Measurements from ENCODE around the gene EIF4E. TPM values are rescaled to one million over a fixed set of nuclear protein-coding genes. Genes with fewer than 3 reads are reported as not detected.
A peak's percentile ranks its signal among the peaks of the same experiment; 100 is the strongest.

EIF4E gene
- total RNA-seq, 2 donors from 2014 or later: 57.2 to 62.8 TPM

DNA sequence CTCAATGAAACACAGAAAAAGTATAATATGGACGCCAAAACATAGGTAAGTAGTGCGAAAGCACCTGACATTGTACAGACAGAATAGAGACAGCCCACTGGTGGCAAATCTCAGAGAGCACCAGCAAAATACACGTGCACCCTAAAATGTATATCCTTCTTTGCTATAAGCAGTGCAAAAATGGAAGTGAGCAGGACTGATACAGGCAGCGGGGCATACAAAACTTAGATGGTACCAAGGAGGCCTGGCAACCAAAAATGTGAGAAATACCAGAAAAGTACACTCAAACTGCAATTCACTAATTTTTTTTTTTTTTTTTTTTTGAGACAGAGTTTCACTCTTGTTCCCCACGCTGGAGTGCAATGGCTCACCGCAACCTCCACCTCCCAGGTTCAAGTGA lies 63.9 kb downstream of the EIF4E start:
- no peaks in the 10 kb centered on the region for H3K9me3 ChIP-seq
- H3K27ac ChIP-seq: no peak overlapping the region
- TF ChIP-seq, protein P1, sequence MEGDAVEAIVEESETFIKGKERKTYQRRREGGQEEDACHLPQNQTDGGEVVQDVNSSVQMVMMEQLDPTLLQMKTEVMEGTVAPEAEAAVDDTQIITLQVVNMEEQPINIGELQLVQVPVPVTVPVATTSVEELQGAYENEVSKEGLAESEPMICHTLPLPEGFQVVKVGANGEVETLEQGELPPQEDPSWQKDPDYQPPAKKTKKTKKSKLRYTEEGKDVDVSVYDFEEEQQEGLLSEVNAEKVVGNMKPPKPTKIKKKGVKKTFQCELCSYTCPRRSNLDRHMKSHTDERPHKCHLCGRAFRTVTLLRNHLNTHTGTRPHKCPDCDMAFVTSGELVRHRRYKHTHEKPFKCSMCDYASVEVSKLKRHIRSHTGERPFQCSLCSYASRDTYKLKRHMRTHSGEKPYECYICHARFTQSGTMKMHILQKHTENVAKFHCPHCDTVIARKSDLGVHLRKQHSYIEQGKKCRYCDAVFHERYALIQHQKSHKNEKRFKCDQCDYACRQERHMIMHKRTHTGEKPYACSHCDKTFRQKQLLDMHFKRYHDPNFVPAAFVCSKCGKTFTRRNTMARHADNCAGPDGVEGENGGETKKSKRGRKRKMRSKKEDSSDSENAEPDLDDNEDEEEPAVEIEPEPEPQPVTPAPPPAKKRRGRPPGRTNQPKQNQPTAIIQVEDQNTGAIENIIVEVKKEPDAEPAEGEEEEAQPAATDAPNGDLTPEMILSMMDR (IDR thresholded peaks at IDR 0.05): no peak
- no peaks in the 10 kb centered on the region for H3K27me3 ChIP-seq
- no peaks in the 10 kb centered on the region for H3K36me3 ChIP-seq
- H3K4me1 ChIP-seq: no peaks in the 10 kb centered on the region
- DNase-seq (ENCODE audit: low spot score): no peak
- H3K4me3 ChIP-seq: no peak overlapping the region

DNA sequence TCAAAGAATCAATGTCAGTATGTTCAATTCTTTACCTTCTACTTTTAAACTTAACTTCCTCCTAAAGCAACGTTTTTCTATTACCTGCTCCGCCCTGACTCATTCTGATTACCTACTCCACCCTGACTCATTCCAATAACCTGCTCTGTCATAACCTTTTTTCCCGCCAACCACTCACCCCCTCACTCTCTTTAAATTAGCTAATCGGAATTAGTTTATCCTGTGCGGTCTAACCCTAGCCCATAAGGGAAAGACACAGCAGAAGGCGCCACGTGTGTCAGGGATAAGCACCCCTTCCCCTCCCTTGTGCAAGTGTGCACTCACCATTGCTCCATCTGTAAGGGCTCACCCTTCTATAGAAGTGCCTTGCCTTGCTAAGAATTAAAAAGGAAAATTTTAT lies 64.4 kb downstream of the EIF4E start:
- no peak for DNase-seq (ENCODE audit: low spot score)
- Histone ChIP-seq H3K9me3 (no peaks in the 10 kb centered on the region), H3K27ac (no peak overlapping the region), H3K4me3 (no peak overlapping the region), H3K4me1 (no peaks in the 10 kb centered on the region), H3K27me3 (no peaks in the 10 kb centered on the region), H3K36me3 (no peaks in the 10 kb centered on the region)
- TF ChIP-seq, protein P1 (IDR thresholded peaks at IDR 0.05): no peak

DNA sequence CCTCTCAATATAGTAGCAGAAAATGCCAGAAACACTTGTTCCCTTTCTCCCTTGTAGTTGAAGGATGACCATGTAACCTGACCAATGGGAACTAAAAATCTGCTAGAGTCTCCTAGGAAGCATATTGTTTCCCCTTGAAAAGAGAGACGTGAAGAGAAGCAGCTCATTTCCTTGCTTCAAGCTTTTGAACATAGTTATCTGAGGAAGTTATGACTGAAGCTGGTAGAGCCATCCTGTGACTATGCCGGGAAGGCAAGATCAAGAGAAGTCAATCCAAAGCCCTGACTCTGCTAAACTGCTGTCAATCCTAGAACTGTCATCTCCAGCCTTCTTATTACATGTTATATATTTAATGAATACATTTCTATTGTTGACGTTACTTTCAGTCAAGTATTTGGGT lies 66.6 kb downstream of the EIF4E start:
- H3K9me3 ChIP-seq: no peaks in the 10 kb centered on the region
- H3K36me3 ChIP-seq: no peaks in the 10 kb centered on the region
- H3K27me3 ChIP-seq: no peaks in the 10 kb centered on the region
- no peak for DNase-seq (ENCODE audit: low spot score)
- H3K4me3 ChIP-seq: no peak overlapping the region
- TF ChIP-seq, protein P1 (IDR thresholded peaks at IDR 0.05): no peak
- H3K27ac ChIP-seq: no peak overlapping the region
- H3K4me1 ChIP-seq: no peaks in the 10 kb centered on the region

DNA sequence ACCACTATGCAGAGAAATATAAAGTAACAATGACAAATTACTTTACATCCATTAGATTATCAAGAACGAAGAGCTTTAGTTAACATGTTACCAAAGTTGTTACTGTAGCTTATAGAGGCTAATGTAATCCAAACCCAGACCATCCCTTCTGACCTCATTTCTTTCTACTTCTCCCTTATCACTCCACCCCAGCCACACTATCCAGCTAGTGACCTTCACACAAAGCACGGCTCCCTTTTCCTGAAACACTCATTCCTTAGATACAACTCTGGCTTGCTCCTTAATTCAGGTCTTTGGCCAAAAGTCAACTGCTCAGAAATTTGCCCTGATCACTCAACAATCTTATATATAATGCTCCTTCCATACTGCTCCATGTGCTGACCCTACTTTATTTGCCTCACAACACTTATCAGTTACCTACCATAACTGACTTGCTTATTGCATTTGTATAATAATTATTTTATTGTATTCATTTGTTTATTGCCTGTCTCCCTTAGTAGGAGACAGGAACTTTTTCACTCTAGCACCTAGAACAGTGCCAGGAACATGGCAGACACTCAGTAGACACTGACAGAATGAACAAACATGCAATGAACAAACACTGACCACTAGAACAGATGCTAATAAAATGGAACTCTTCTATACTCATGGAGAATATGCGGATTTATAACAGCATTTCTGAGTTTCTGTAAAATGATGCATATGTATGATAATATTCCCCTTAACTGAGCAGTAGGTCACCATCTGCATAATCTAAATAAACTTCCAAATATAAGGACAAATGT lies 67.6 kb downstream of the EIF4E start:
- Histone ChIP-seq H3K36me3 (no peaks in the 10 kb centered on the region), H3K9me3 (no peaks in the 10 kb centered on the region), H3K27me3 (no peaks in the 10 kb centered on the region), H3K4me3 (no peak overlapping the region), H3K4me1 (no peaks in the 10 kb centered on the region), H3K27ac (peak overlapping the region in 1 of 2 donors; percentile 39)
- DNase-seq (ENCODE audit: low spot score): no peak
- TF ChIP-seq, protein P1 (IDR thresholded peaks at IDR 0.05): no peak

DNA sequence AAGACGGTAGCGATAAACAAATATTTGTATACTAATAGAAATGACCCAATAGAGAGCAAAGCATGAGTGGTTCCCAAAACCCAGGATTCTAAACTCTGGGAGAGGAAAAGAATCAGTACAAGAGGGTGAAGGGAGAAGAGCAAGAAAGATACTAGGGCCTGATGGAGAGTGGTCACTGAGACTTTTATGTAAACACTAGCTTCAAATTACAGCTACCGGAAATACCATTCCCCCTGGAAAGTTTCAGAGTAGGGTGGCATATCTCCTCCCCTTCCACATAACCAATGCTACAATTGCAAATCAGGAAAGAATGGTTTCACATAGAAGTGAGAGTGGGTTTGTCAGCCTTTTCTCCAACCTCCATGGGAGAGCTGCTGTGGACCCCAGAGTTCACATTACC lies 77.1 kb downstream of the EIF4E start:
- no peak overlapping the region for H3K27ac ChIP-seq
- no peak for DNase-seq (ENCODE audit: low spot score)
- H3K9me3 ChIP-seq: no peaks in the 10 kb centered on the region
- H3K4me1 ChIP-seq: no peaks in the 10 kb centered on the region
- TF ChIP-seq, protein P1 (IDR thresholded peaks at IDR 0.05): no peak
- no peaks in the 10 kb centered on the region for H3K27me3 ChIP-seq
- no peaks in the 10 kb centered on the region for H3K36me3 ChIP-seq
- no peak overlapping the region for H3K4me3 ChIP-seq

DNA sequence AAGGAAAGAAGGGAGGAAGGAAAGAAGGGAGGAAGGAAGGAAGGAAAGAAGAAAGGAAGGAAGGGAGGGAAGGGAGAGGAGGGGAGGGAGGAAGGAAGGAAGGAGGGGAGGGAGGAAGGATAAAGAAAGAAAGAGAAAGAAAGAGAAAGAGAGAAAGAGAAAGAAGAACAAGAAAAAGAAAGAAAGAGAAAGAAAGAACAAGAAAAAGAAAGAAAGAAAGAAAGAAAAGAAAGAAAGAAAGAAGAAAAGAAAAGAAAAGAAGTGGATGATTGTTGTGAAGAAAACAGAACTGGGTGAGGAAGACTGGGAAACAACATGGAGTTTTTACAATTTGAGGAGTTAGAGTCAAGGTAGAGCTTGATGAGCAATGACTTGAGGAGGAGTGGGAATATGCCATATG lies 78.0 kb downstream of the EIF4E start:
- Histone ChIP-seq H3K27me3 (no peaks in the 10 kb centered on the region), H3K4me1 (no peaks in the 10 kb centered on the region), H3K4me3 (no peak overlapping the region), H3K36me3 (no peaks in the 10 kb centered on the region), H3K27ac (no peak overlapping the region), H3K9me3 (peaks cover 0 to 3% of the 10 kb centered on the region in 2 donors)
- DNase-seq (ENCODE audit: low spot score): no peak
- TF ChIP-seq, protein P1 (IDR thresholded peaks at IDR 0.05): no peak

All from right atrium auricular region (tissue), 2 donors.